GM19238 (cell line): ENCODE results near the gene DNAH2.

Source experiments
- DNase-seq: peaks from one replicate; pipeline ENCODE4 v3.0.0; 2011; ENCODE audit warnings: low spot score; ENCODE audit not compliant: insufficient read length

Gene DNAH2

DNA sequence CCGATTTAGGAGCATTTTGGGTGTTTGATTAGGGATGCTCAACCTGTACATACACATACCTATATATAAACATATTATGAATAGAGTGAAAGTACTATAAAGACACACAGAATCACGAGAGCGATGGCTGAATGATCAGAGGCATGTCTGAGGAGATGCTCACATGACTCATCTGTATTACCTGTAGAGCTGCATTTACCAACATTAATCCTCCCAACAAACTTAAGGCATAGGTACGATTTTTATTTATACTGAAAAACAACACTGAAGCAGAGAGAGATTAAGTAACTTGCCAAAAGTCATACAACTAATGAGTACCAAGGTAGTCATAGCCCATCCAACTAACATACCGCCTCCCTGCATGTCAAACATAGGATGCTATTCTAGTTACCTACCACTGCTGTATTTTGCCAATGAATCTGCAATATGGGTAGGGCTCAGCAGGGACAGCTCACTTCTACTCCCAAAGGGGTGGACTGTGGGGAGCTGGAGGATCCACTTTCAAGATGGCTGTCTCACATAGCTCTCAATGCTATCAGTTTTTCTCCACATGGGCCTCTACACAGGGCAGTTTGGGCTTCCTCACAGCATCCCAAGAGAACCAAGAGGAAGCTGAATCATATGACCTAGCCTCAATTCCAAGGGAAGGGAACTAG is 147.6 kb downstream of the DNAH2 start:
- no peak for DNase-seq

DNA sequence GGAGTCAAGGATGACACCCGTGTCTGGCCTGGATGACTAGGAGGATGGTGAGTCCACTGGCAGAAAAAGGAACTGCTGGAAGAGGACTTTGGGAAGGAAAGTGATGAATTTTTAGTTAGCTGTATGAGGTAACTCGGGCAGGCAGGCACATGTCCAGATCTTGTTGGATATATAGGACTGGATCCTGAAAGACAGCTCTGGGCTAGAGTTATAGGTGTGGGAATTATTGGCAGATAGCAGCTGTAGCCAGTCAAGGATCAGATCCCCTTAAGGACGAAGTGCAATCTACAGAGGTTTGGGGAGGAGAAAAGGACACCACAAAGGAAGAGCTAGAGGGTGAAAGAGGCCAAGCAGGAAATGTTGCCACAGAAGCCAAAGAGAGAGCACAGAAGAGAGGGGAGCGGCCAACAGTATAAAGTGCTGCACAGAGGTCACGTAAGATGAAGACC is 150.4 kb downstream of the DNAH2 start:
- DNase-seq, result no peak

- DNase-seq, result no peak
These were observed 155.5 kb downstream of the DNAH2 start for GRCh38 chr17:7873051-7873450.

GRCh38 chr17:7875804-7876370 is 158.3 kb downstream of the DNAH2 start:
- no peak for DNase-seq

GRCh38 chr17:7878234-7878633 is 160.7 kb downstream of the DNAH2 start:
- no peak for DNase-seq

DNA sequence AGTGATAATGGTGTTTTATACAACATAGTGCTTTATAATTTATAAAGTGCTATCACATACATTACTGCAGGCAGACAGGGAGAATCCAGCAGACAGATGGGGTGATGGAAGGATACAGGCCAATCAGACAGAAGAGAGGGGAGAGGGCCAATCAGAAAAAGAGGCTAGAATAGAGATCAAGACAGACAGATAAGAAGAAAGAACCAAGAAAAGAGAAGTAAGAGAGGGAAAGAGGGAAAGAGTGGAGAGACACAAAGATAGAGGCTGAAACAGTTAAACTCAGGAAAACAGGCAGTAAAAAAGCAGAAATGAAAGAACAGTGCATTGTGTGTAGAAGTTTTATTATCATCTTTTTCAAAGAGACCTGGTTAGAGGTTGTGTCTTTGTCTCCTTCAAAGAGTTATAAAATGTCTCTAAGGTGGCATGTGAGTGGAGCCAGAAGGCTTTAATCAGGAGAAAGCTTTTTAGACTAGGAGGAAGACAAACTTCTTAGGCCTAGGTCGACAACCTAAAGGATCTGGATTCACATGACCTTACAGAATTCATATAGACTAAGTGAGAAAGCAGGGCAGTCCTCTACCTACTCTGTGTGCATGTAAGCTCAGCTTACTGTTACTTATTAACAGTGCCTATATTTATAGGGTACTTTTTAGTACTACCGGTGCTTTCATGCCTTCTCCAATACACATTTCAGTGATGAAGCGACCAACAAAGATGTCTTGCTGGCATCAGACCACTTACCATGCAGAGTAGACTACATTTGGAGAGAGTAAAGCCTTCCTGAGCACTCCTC is 162.7 kb downstream of the DNAH2 start:
- DNase-seq, result no peak

DNA sequence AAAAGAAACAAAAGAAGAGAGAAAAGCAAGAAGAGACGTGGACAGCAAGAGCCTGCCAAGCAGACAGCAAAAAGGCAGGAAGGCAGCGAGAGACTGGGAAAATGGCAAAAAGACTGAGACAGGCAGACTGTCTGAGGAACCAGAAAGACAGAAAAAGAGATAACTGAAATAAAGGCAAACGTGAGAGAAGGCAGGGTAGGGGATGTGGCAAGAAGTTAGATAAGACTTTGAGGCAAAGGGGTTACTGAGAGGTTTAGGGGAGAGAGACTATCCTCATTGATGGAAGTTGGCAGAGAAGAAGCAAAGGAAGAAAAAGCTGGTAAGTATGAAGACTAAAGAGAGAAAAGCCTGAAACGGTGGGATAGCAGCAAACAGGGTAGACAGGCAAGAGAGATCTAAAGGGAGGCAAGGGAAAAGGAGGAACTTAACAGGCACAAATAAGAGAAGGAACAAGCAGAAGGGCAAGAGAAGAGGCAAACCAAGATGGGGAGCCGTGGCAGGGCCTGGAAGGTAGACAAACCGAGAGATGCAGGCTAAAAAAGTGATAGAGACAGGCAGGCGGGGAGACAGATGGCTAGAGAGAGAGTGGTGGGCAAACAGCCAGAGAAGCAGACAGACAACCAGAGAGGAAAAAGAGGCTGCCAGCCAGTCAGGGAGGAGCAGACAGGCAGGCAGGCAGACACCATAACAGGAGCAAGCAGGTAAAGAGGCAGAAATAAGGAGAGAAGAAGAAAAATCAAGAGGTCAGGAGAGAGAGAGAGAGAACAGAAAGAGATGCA is 163.9 kb downstream of the DNAH2 start:
- no peak for DNase-seq

GRCh38 chr17:7882068-7882467 is 164.5 kb downstream of the DNAH2 start:
- no peak for DNase-seq

DNA sequence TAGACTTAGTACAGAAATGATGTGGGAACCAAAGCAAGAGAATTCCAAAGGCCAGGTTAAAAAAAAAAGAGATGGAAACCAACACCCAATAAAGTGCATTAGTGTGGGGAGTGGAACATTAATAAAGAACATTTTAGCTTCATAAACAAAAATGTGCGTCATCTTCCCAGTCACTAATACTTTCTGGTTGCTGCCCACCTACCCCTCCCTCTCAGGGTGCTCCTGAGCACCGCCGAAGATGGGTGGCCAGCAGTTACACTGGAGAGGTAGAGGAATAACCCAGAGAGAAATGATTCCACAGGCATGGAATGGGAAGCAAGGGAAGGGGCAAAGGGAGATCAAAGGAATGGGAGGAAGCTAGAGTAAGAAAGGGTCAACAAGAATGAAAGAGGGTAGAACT is 165.1 kb downstream of the DNAH2 start:
- DNase-seq, result no peak
